ENCODE data around the gene ARHGDIA. TPM values are rescaled to one million over a fixed set of nuclear protein-coding genes. Genes with fewer than 3 reads are reported as not detected.

The ARHGDIA gene
- total RNA-seq, 4 donors from 2014 or later = 115 to 173 (median 164) TPM

DNA sequence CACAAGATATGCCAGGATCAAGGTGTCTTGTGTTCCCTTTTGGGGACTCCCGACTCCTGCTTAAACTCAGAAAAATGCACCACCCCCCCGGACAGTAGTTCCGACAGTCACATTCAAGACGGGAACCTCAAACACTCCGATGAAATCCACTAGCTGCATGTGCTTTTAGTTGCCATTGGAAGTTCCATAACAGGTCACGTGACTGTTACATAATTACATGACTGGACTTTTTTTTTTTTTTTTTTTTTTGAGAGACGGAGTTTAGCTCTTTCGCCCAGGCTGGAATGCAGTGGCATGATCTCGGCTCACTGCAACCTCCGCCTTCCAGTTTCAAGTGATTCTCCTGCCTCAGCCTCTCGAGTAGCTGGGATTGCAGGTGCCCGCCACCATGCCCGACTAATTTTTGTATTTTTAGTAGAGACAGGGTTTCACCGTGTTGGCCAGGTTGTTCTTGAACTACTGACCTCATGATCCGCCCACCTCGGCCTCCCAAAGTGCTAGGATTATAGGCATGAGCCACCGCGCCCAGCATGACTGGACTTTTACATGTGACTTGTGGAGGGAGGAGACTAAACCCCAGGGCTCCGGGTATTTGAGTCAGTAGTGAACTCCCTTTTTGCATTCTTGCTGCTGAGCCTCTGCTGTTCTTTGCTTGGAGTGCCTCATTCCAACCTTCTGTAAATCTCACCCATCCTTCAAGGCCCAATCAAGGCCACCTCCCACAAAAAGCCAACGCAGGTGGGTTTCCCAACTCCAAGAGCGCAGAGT, 45.3 kb upstream of the ARHGDIA start:
- H3K4me1 ChIP-seq = peaks cover 13 to 20% of the 10 kb centered on the region in 2 donors
- intact Hi-C loops (cut with DNase I) = no loop called here
- peaks cover 28 to 32% of the 10 kb centered on the region in 2 donors for H3K36me3 ChIP-seq
- H3K27me3 ChIP-seq = no peaks in the 10 kb centered on the region
- no peak for TF ChIP-seq POLR2A (IDR thresholded peaks at IDR 0.05)
- no peak for TF ChIP-seq CTCF (IDR thresholded peaks at IDR 0.05)
- peak overlapping the region in 1 of 3 donors; percentile 96 for H3K4me3 ChIP-seq (replicated peaks in 1 of 3)
- no peak overlapping the region for H3K27ac ChIP-seq
- no peaks in the 10 kb centered on the region for H3K9me3 ChIP-seq
- no peak for DNase-seq
- WGBS, 2 donors = 79 to 85% methylated on average over 21 of the region's 21 CpGs

- H3K36me3 ChIP-seq = peaks cover 24 to 32% of the 10 kb centered on the region in 2 donors
- DNase-seq = no peak
Observed at GRCh38 chr17:81915331-81915730, 44.2 kb upstream of the ARHGDIA start.

GRCh38 chr17:81914103-81914850, 43.1 kb upstream of the ARHGDIA start:
- Histone ChIP-seq H3K9me3 (no peaks in the 10 kb centered on the region), H3K36me3 (peaks cover 24 to 27% of the 10 kb centered on the region in 2 donors), H3K4me3 (replicated peaks in 1 of 3) (no peak overlapping the region), H3K27me3 (no peaks in the 10 kb centered on the region), H3K27ac (no peak overlapping the region), H3K4me1 (peaks cover 24 to 33% of the 10 kb centered on the region in 2 donors)
- WGBS, 2 donors = 96% methylated on average over 24 to 26 of the region's 36 CpGs
- intact Hi-C loops (cut with DNase I) = no loop called here
- TF ChIP-seq CTCF (IDR thresholded peaks at IDR 0.05) (no peak), POLR2A (IDR thresholded peaks at IDR 0.05) (no peak)
- DNase-seq = no peak

More at GRCh38 chr17:81915331-81915730, 44.2 kb upstream of the ARHGDIA start:
- intact Hi-C loops (cut with DNase I) = no loop called here
- no peak overlapping the region for H3K4me3 ChIP-seq (replicated peaks in 1 of 3)
- no peaks in the 10 kb centered on the region for H3K27me3 ChIP-seq
- no peaks in the 10 kb centered on the region for H3K9me3 ChIP-seq
- no peak overlapping the region for H3K27ac ChIP-seq
- no peak for TF ChIP-seq POLR2A (IDR thresholded peaks at IDR 0.05)
- no peak for TF ChIP-seq CTCF (IDR thresholded peaks at IDR 0.05)
- 85 to 96% methylated on average over 8 to 11 of the region's 12 CpGs for WGBS, 2 donors
- H3K4me1 ChIP-seq = peaks cover 18 to 22% of the 10 kb centered on the region in 2 donors

DNA sequence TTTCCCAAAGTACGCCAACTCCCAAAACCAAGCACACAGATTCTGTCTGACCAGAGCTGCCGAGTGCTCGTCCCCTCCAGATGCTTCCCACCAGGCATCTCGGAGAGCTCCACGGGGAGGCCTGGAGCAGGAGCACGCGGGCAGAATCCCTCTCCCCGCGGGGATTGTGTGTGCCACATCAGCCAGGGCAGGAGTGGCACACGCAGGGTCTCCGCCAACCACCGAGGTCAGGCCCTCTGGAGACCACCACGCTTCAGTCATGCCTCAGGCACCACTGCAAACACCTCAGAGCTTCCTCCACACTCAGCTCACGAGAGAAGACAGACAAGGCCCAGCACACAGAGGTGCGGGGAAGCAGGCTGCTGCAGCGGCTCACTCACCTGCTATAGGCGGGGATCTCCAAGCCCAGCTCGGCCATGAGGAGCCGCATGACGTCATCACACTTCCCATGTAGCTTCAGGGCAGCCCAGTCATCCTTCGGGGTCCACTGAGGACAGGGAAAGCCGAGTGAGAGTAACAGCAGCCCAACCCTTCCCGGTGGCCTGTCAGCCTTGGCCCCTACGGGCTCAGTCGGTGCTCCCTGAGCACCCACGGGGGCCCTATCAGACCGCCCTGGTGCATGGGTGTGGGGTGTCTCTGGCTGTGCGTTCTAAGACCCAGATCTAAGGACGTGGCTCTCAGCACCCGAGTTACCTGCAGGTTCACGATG, 42.4 kb upstream of the ARHGDIA start:
- peaks cover 24 to 35% of the 10 kb centered on the region in 2 donors for H3K4me1 ChIP-seq
- H3K27me3 ChIP-seq = no peaks in the 10 kb centered on the region
- H3K4me3 ChIP-seq (replicated peaks in 1 of 3) = no peak overlapping the region
- 91 to 99% methylated on average over 21 to 28 of the region's 31 CpGs for WGBS, 2 donors
- peaks cover 24 to 27% of the 10 kb centered on the region in 2 donors for H3K36me3 ChIP-seq
- no peak overlapping the region for H3K27ac ChIP-seq
- DNase-seq = no peak
- TF ChIP-seq POLR2A (IDR thresholded peaks at IDR 0.05) (no peak), CTCF (IDR thresholded peaks at IDR 0.05) (no peak)
- intact Hi-C loops (cut with DNase I) = no loop called here
- H3K9me3 ChIP-seq = no peaks in the 10 kb centered on the region

All from thyroid gland (tissue), 4 donors.